HCT116 (cell line): ENCODE results near the gene SMARCE1. TPM values are rescaled to one million over a fixed set of nuclear protein-coding genes. Genes with fewer than 3 reads are reported as not detected.

Experiments used
- ATAC-seq: fragments of 200-7000 bp; cut with Tn5 transposase; 2 replicates; pipeline ENCODE4 v1.9.1; 2020; ENCODE audit warnings: mild to moderate bottlenecking, moderate library complexity
- BruUV-seq: library from RNA; stranded (reverse); fragments of 400-500 nt; replicated peaks from 2 replicates; lab custom pipeline; 2021; lab: Mats Ljungman, UMichigan
- CTCF ChIA-PET: fragments of 300-600 bp; sonication (Branson Sonifier 250); formaldehyde crosslinking; loops from one replicate; lab custom pipeline; 2021; ENCODE audit warnings: antibody characterized with exemption; lab: Charles Lee
- POLR2A ChIA-PET: fragments of 300-600, 350-600 bp; sonication (Branson Sonifier 250); formaldehyde crosslinking; loops from one replicate; lab custom pipeline; 2021; ENCODE audit warnings: antibody characterized with exemption; lab: Charles Lee
- RAD21 ChIA-PET, 2 experiments: fragments of 300-600 bp; sonication (Branson Sonifier 250); formaldehyde crosslinking; loops; one replicate each; lab custom pipeline; 2023; ENCODE audit warnings: low total read pairs in 2 of 2; ENCODE audit not compliant: uncharacterized antibody in 2 of 2, unreplicated experiment in 2 of 2, low non-redundant PET in 1 of 2; lab: Charles Lee
- DNase-seq: peaks from one replicate; pipeline ENCODE4 v3.0.0-alpha.2; 2010; ENCODE audit warnings: low read depth, low spot score
- H2AFZ ChIP-seq: fragments of 200-600 bp; shearing (Covaris generic), sonication (generic); 2 replicates; pipeline ENCODE4 v1.6.1; 2017; ENCODE audit warnings: low read depth, mixed run types, mixed read lengths, antibody characterized with exemption, low read length; ENCODE audit not compliant: poor library complexity, severe bottlenecking
- H3K27ac ChIP-seq: 2 replicates; pipeline ENCODE4 v1.5.1; 2012; ENCODE audit warnings: low read depth, low read length
- H3K27me3 ChIP-seq: fragments of 200-600 bp; sonication (generic); 2 replicates; pipeline ENCODE4 v1.6.1; 2016; ENCODE audit warnings: mixed run types, low read length, mixed read lengths; ENCODE audit not compliant: insufficient read depth
- H3K36me3 ChIP-seq, 2 experiments: fragments of 200-500 bp in 1 of 2; fragments of 200-600 bp in 1 of 2; sonication (Bioruptor generic) in 1 of 2; sonication (generic) in 1 of 2; 2 replicates each; pipeline versions ENCODE4 v1.5.1 to v1.6.1; 2014 to 2016; ENCODE audit warnings: low read length in 2 of 2, inconsistent platforms in 1 of 2, mixed read lengths in 1 of 2, mixed run types in 1 of 2; ENCODE audit not compliant: insufficient read depth in 2 of 2, control insufficient read depth in 1 of 2
- H3K4me1 ChIP-seq, 2 experiments: fragments of 200-600 bp in 1 of 2; sonication (generic) in 1 of 2; 2 replicates each; pipeline versions ENCODE4 v1.5.1 to v1.6.1; 2012 to 2017; ENCODE audit warnings: low read length in 2 of 2, inconsistent platforms in 1 of 2, mild to moderate bottlenecking in 1 of 2, mixed read lengths in 1 of 2, mixed run types in 1 of 2, moderate library complexity in 1 of 2; ENCODE audit not compliant: insufficient read depth in 2 of 2, control insufficient read depth in 1 of 2
- H3K4me2 ChIP-seq: fragments of 200-600 bp; sonication (generic); 2 replicates; pipeline ENCODE4 v1.6.1; 2017; ENCODE audit warnings: mixed run types, low read length, mixed read lengths
- H3K4me3 ChIP-seq, 2 experiments: fragments of 200-600 bp in 1 of 2; sonication (generic) in 1 of 2; replicated peaks in 1 of 2; 2 replicates each; pipeline ENCODE4 v1.5.1; 2011 to 2016; ENCODE audit warnings: low read length in 2 of 2, control low read depth in 1 of 2, low read depth in 1 of 2, mild to moderate bottlenecking in 1 of 2, mixed read lengths in 1 of 2, mixed run types in 1 of 2
- H3K79me2 ChIP-seq: fragments of 200-600 bp; sonication (generic); 2 replicates; pipeline ENCODE4 v1.6.1; 2017; ENCODE audit warnings: mild to moderate bottlenecking, mixed run types, low read length, moderate library complexity, mixed read lengths; ENCODE audit not compliant: insufficient read depth
- H3K9ac ChIP-seq: fragments of 200-600 bp; sonication (generic); 2 replicates; pipeline ENCODE4 v1.6.1; 2016; ENCODE audit warnings: low read length, mixed read lengths
- H3K9me2 ChIP-seq: fragments of 200-600 bp; sonication (generic), shearing (Covaris generic); 2 replicates; pipeline ENCODE4 v1.6.1; 2017; ENCODE audit warnings: mixed run types, mild to moderate bottlenecking, moderate library complexity; ENCODE audit not compliant: insufficient read depth
- H3K9me3 ChIP-seq, 2 experiments: fragments of 200-500 bp in 1 of 2; fragments of 200-600 bp in 1 of 2; sonication (Bioruptor generic) in 1 of 2; sonication (generic) in 1 of 2; 2 replicates each; pipeline ENCODE4 v1.6.1; 2014 to 2017; ENCODE audit warnings: low read length in 2 of 2, mixed read lengths in 2 of 2, inconsistent platforms in 1 of 2, low read depth in 1 of 2, mild to moderate bottlenecking in 1 of 2, mixed run types in 1 of 2, moderate library complexity in 1 of 2; ENCODE audit not compliant: control insufficient read depth in 1 of 2, insufficient read depth in 1 of 2
- H4K20me1 ChIP-seq: fragments of 200-600 bp; sonication (generic), shearing (Covaris generic); 2 replicates; pipeline ENCODE4 v1.6.1; 2017; ENCODE audit warnings: mixed run types, mild to moderate bottlenecking, moderate library complexity; ENCODE audit not compliant: insufficient read depth
- ATF3 ChIP-seq: IDR thresholded peaks from 2 replicates; pipeline ENCODE4 v1.6.1; 2012
- CBX3 ChIP-seq: IDR thresholded peaks from 2 replicates; pipeline ENCODE4 v1.6.1; 2012; ENCODE audit warnings: low read depth
- ZFX ChIP-seq: fragments of 450-650 bp; IDR thresholded peaks from 2 replicates; pipeline ENCODE4 v1.6.1; 2017
- intact Hi-C: fragments of 100-400 bp; cut with micrococcal nuclease; formaldehyde crosslinking; loops from 2 replicates; pipeline ENCODE4 v1.10.0; 2022
- total RNA-seq: library from RNA; stranded (reverse); gene quantifications from one replicate; pipeline ENCODE4 v1.2.1, GENCODE V29; 2021; ENCODE audit not compliant: unreplicated experiment

SMARCE1 gene
- total RNA-seq, 1 experiment from 2014 or later: 136 TPM

GRCh38 chr17:40610359-40610758, 37.3 kb downstream of the SMARCE1 start:
- no peaks in the 10 kb centered on the region for H3K27me3 ChIP-seq

GRCh38 chr17:40608061-40608581, 39.5 kb downstream of the SMARCE1 start:
- Histone ChIP-seq H3K4me3 (no peak overlapping the region), H2AFZ (no peak overlapping the region), H3K9me3 (no peaks in the 10 kb centered on the region), H3K36me3 (no peaks in the 10 kb centered on the region), H4K20me1 (no peaks in the 10 kb centered on the region), H3K9ac (no peak overlapping the region), H3K4me2 (no peak overlapping the region), H3K79me2 (no peaks in the 10 kb centered on the region), H3K9me2 (no peaks in the 10 kb centered on the region), H3K27ac (no peak overlapping the region), H3K27me3 (no peaks in the 10 kb centered on the region), H3K4me1 (no peaks in the 10 kb centered on the region)
- POLR2A ChIA-PET: no interaction called here
- DNase-seq (no peak), ATAC-seq (no peak)
- BruUV-seq: no TSS peak
- RAD21 ChIA-PET: no interaction called here
- CTCF ChIA-PET: interaction anchor here (0.6 to 0.9 kb wide), 2 partner anchors 12 to 416 kb away, joined by 3 to 4 read pairs; no protein-coding TSS in a partner anchor
- no peak for TF ChIP-seq ATF3
- intact Hi-C loops: no loop called here

More at GRCh38 chr17:40610359-40610758, 37.3 kb downstream of the SMARCE1 start:
- Histone ChIP-seq H3K4me3 (no peak overlapping the region), H3K9me2 (no peaks in the 10 kb centered on the region), H2AFZ (no peak overlapping the region), H3K9ac (no peak overlapping the region), H3K79me2 (no peaks in the 10 kb centered on the region), H3K9me3 (no peaks in the 10 kb centered on the region), H3K4me2 (no peak overlapping the region), H3K36me3 (no peaks in the 10 kb centered on the region), H3K4me1 (peaks cover 0 to 3% of the 10 kb centered on the region in 2 experiments; a peak in 1 of 4 replicates), H3K27ac (no peak overlapping the region), H4K20me1 (no peaks in the 10 kb centered on the region)
- ChIA-PET POLR2A (no interaction called here), RAD21 (no interaction called here), CTCF (no interaction called here)
- no peak for DNase-seq
- intact Hi-C loops: loop anchor here (10.0 kb wide), 1 partner anchor 934 kb away; no protein-coding TSS in a partner anchor
- TF ChIP-seq ZFX (no peak), CBX3 (no peak)
- no peak for ATAC-seq
- no TSS peak for BruUV-seq
